Parathyroid adenoma (tissue), 2 donors: Measurements from ENCODE around the gene IL13RA2.

Experiments used
- H2AFZ ChIP-seq: fragments of 300-600 bp; sonication (generic); one replicate; pipeline ENCODE4 v1.7.0; 2017; ENCODE audit warnings: antibody characterized with exemption, mild to moderate bottlenecking
- H3K27ac ChIP-seq: fragments of 300-600 bp; sonication (generic); one replicate; pipeline ENCODE4 v1.7.0; 2017
- H3K27me3 ChIP-seq: fragments of 300-600 bp; sonication (generic); one replicate; pipeline ENCODE4 v1.7.0; 2017; ENCODE audit warnings: low read length; ENCODE audit not compliant: control insufficient read depth, insufficient read depth
- H3K36me3 ChIP-seq: fragments of 300-600 bp; sonication (generic); one replicate; pipeline ENCODE4 v1.7.0; 2017; ENCODE audit warnings: low read length; ENCODE audit not compliant: control insufficient read depth, insufficient read depth
- H3K4me1 ChIP-seq: fragments of 300-600 bp; sonication (generic); one replicate; pipeline ENCODE4 v1.7.0; 2017; ENCODE audit warnings: control low read depth
- H3K4me2 ChIP-seq: fragments of 300-600 bp; sonication (generic); one replicate; pipeline ENCODE4 v1.7.0; 2017; ENCODE audit warnings: low read length
- H3K4me3 ChIP-seq: fragments of 300-600 bp; sonication (generic); one replicate; pipeline ENCODE4 v1.7.0; 2017; ENCODE audit warnings: low read depth, low read length
- H3K79me2 ChIP-seq: fragments of 300-600 bp; sonication (generic); one replicate; pipeline ENCODE4 v1.7.0; 2017; ENCODE audit warnings: control low read depth
- H3K9ac ChIP-seq: fragments of 300-600 bp; sonication (generic); one replicate; pipeline ENCODE4 v1.7.0; 2017; ENCODE audit warnings: mild to moderate bottlenecking
- H3K9me3 ChIP-seq: fragments of 300-600 bp; sonication (generic); one replicate; pipeline ENCODE4 v1.7.0; 2017; ENCODE audit warnings: low read length; ENCODE audit not compliant: control insufficient read depth
- CTCF ChIP-seq: fragments of 300-600 bp; sonication (generic); IDR thresholded peaks from one replicate; pipeline ENCODE4 v1.7.0; 2017; ENCODE audit warnings: antibody characterized with exemption, mild to moderate bottlenecking
- donor health status: primary hyperparathyroidism.

IL13RA2 gene

GRCh38 chrX:115036029-115036428, 18.6 kb upstream of the IL13RA2 start:
- Histone ChIP-seq H3K36me3 (no peaks in the 10 kb centered on the region), H3K9me3 (no peaks in the 10 kb centered on the region), H3K4me3 (no peak overlapping the region), H3K79me2 (no peaks in the 10 kb centered on the region), H3K4me1 (no peaks in the 10 kb centered on the region), H3K27me3 (no peaks in the 10 kb centered on the region), H2AFZ (no peak overlapping the region), H3K4me2 (no peak overlapping the region), H3K27ac (no peak overlapping the region), H3K9ac (no peak overlapping the region)
- TF ChIP-seq CTCF: no peak

DNA sequence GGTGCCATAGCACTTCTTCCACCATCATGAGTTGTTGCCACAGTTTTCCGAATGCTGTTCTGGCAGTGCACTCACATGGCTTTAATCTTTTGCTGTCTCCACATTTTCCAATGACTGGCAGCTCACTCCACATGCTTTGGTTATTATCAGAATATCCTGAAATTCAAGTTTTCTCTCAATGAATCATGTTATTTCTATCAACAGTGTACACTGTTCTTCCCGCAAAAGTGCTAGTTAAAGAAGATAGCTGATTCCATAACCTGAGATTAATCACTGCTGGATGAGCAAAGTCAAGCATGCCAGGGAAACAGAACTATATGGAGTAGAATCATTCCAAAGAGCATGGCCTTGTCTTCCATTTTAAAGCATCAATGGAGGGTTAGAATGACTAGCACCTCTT, 14.6 kb upstream of the IL13RA2 start:
- TF ChIP-seq CTCF: no peak
- Histone ChIP-seq H3K36me3 (no peaks in the 10 kb centered on the region), H3K27me3 (no peaks in the 10 kb centered on the region), H3K4me1 (no peaks in the 10 kb centered on the region), H3K9ac (no peak overlapping the region), H3K79me2 (no peaks in the 10 kb centered on the region), H3K4me3 (no peak overlapping the region), H3K9me3 (no peaks in the 10 kb centered on the region), H3K27ac (no peak overlapping the region), H2AFZ (no peak overlapping the region), H3K4me2 (no peak overlapping the region)

DNA sequence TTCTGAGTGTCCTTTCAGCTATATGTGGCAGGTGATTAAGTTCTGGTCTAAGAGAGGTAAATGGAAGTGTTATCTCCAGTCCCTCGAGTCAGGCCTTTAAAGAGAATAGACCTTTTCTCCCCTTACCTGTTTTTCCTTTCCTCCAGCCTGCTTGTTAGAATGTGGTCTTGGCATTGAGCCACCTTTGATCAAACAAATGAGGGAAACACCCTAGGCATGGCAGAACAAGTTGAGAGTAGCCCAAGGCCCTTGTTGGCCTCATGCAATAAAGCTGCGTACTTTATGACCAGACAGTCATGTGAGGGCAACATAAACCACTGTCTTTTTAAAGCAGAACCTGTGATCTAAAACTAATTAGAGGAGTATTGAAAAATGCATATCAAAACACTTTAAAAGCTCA, 13.2 kb upstream of the IL13RA2 start:
- Histone ChIP-seq H3K27me3 (no peaks in the 10 kb centered on the region), H3K27ac (no peak overlapping the region), H2AFZ (no peak overlapping the region), H3K4me1 (no peaks in the 10 kb centered on the region), H3K4me2 (no peak overlapping the region), H3K36me3 (no peaks in the 10 kb centered on the region), H3K9ac (no peak overlapping the region), H3K79me2 (no peaks in the 10 kb centered on the region), H3K9me3 (no peaks in the 10 kb centered on the region), H3K4me3 (no peak overlapping the region)
- no peak for TF ChIP-seq CTCF

GRCh38 chrX:115029869-115030570, 12.6 kb upstream of the IL13RA2 start:
- no peak overlapping the region for H3K27ac ChIP-seq
- no peak for TF ChIP-seq CTCF

GRCh38 chrX:115029440-115029839, 12.0 kb upstream of the IL13RA2 start:
- H3K27me3 ChIP-seq: no peaks in the 10 kb centered on the region
- H3K27ac ChIP-seq: no peak overlapping the region
- H3K4me3 ChIP-seq: no peak overlapping the region
- TF ChIP-seq CTCF: no peak
- no peaks in the 10 kb centered on the region for H3K36me3 ChIP-seq
- no peak overlapping the region for H3K4me2 ChIP-seq
- no peaks in the 10 kb centered on the region for H3K79me2 ChIP-seq
- no peak overlapping the region for H2AFZ ChIP-seq
- H3K9ac ChIP-seq: no peak overlapping the region
- H3K4me1 ChIP-seq: no peaks in the 10 kb centered on the region
- no peaks in the 10 kb centered on the region for H3K9me3 ChIP-seq

More at GRCh38 chrX:115029869-115030570, 12.6 kb upstream of the IL13RA2 start:
- H3K4me3 ChIP-seq: no peak overlapping the region
- H3K9me3 ChIP-seq: no peaks in the 10 kb centered on the region
- no peaks in the 10 kb centered on the region for H3K36me3 ChIP-seq
- H3K4me1 ChIP-seq: no peaks in the 10 kb centered on the region
- no peak overlapping the region for H3K4me2 ChIP-seq
- no peaks in the 10 kb centered on the region for H3K79me2 ChIP-seq
- H3K9ac ChIP-seq: no peak overlapping the region
- no peaks in the 10 kb centered on the region for H3K27me3 ChIP-seq
- H2AFZ ChIP-seq: no peak overlapping the region
